ENCODE results near the gene BLVRA.
"Not testable (repeated sequence)": the region's sequence is repeated elsewhere in the genome, so short reads cannot be mapped to it uniquely, and the experiment has no call there.

DNA sequence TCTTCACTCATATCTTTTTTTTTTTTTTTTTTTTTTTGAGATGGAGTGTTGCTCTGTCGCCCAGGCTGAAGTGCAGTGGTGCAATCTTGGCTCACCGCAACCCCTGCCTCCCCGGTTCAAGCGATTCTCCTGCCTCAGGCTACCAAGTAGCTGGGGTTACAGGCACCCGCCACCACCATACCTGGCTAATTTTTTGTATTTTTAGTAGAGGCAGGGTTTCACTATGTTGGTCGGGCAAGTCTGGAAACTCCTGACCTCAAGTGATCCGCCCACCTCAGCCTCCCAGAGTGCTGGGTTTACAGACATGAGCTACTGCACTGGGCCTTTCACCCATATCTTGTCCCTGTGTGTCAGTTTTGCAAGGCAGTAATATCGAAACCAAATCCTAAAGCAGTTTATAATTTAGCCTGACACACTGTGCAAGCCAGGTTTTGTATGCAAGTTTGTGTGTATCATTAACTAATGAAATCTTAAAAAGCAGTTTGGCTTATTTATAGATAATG is 26.2 kb downstream of the BLVRA start:
- TF ChIP-seq, protein P1, sequence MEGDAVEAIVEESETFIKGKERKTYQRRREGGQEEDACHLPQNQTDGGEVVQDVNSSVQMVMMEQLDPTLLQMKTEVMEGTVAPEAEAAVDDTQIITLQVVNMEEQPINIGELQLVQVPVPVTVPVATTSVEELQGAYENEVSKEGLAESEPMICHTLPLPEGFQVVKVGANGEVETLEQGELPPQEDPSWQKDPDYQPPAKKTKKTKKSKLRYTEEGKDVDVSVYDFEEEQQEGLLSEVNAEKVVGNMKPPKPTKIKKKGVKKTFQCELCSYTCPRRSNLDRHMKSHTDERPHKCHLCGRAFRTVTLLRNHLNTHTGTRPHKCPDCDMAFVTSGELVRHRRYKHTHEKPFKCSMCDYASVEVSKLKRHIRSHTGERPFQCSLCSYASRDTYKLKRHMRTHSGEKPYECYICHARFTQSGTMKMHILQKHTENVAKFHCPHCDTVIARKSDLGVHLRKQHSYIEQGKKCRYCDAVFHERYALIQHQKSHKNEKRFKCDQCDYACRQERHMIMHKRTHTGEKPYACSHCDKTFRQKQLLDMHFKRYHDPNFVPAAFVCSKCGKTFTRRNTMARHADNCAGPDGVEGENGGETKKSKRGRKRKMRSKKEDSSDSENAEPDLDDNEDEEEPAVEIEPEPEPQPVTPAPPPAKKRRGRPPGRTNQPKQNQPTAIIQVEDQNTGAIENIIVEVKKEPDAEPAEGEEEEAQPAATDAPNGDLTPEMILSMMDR (IDR thresholded peaks at IDR 0.05) = not testable (repeated sequence)
- TF ChIP-seq POLR2A (IDR thresholded peaks at IDR 0.05) = not testable (repeated sequence)
